ENCODE measurements around the gene SPOCK1. TPM values are rescaled to one million over a fixed set of nuclear protein-coding genes. Genes with fewer than 3 reads are reported as not detected.
"Not testable (repeated sequence)": the region's sequence is repeated elsewhere in the genome, so short reads cannot be mapped to it uniquely, and the experiment has no call there.

The SPOCK1 gene
- polyA plus RNA-seq, 1 donor, result 6.3 TPM

GRCh38 chr5:137507150-137507549 is 8.0 kb upstream of the SPOCK1 start:
- H3K9me3 ChIP-seq (ENCODE audit: control insufficient read depth, low read depth, low read length), result no peaks in the 10 kb centered on the region
- H3K4me3 ChIP-seq (ENCODE audit: low read length), result no peak overlapping the region
- WGBS (ENCODE audit: insufficient coverage, low lambda C conversion rate), result 100% methylated on average over 1 of the region's 5 CpGs

GRCh38 chr5:137506296-137506695 is 7.2 kb upstream of the SPOCK1 start:
- H3K9me3 ChIP-seq (ENCODE audit: control insufficient read depth, low read depth, low read length), result no peaks in the 10 kb centered on the region
- WGBS (ENCODE audit: insufficient coverage, low lambda C conversion rate), result no CpG with 5 or more reads among the region's 4 CpGs
- no peaks in the 10 kb centered on the region for H3K4me1 ChIP-seq (ENCODE audit: control insufficient read depth, insufficient read depth, low read length)
- no peaks in the 10 kb centered on the region for H3K36me3 ChIP-seq (ENCODE audit: control insufficient read depth, insufficient read depth, low read length)
- H3K27me3 ChIP-seq (ENCODE audit: control insufficient read depth, insufficient read depth, low read length), result peaks cover 6% of the 10 kb centered on the region
- H3K27ac ChIP-seq (ENCODE audit: low read length), result no peak overlapping the region
- no peak for DNase-seq
- no peak overlapping the region for H3K4me3 ChIP-seq (ENCODE audit: low read length)

More at GRCh38 chr5:137507150-137507549, 8.0 kb upstream of the SPOCK1 start:
- no peak for DNase-seq
- Histone ChIP-seq H3K27me3 (ENCODE audit: control insufficient read depth, insufficient read depth, low read length) (peaks cover 6% of the 10 kb centered on the region), H3K36me3 (ENCODE audit: control insufficient read depth, insufficient read depth, low read length) (no peaks in the 10 kb centered on the region), H3K4me1 (ENCODE audit: control insufficient read depth, insufficient read depth, low read length) (no peaks in the 10 kb centered on the region), H3K27ac (ENCODE audit: low read length) (no peak overlapping the region)

- Histone ChIP-seq H3K4me3 (ENCODE audit: low read length) (no peak overlapping the region), H3K4me1 (ENCODE audit: control insufficient read depth, insufficient read depth, low read length) (no peaks in the 10 kb centered on the region), H3K27ac (ENCODE audit: low read length) (no peak overlapping the region), H3K36me3 (ENCODE audit: control insufficient read depth, insufficient read depth, low read length) (no peaks in the 10 kb centered on the region), H3K9me3 (ENCODE audit: control insufficient read depth, low read depth, low read length) (no peaks in the 10 kb centered on the region), H3K27me3 (ENCODE audit: control insufficient read depth, insufficient read depth, low read length) (peaks cover 2% of the 10 kb centered on the region)
- no peak for DNase-seq
These were observed 5.8 kb upstream of the SPOCK1 start for GRCh38 chr5:137504916-137505315.

GRCh38 chr5:137503456-137503855 is 4.3 kb upstream of the SPOCK1 start:
- Histone ChIP-seq H3K4me3 (ENCODE audit: low read length) (no peak overlapping the region), H3K4me1 (ENCODE audit: control insufficient read depth, insufficient read depth, low read length) (no peaks in the 10 kb centered on the region), H3K27ac (ENCODE audit: low read length) (no peak overlapping the region), H3K27me3 (ENCODE audit: control insufficient read depth, insufficient read depth, low read length) (peaks cover 8% of the 10 kb centered on the region), H3K36me3 (ENCODE audit: control insufficient read depth, insufficient read depth, low read length) (no peaks in the 10 kb centered on the region), H3K9me3 (ENCODE audit: control insufficient read depth, low read depth, low read length) (no peaks in the 10 kb centered on the region)
- no peak for DNase-seq

- Histone ChIP-seq H3K9me3 (ENCODE audit: control insufficient read depth, low read depth, low read length) (no peaks in the 10 kb centered on the region), H3K4me1 (ENCODE audit: control insufficient read depth, insufficient read depth, low read length) (no peaks in the 10 kb centered on the region), H3K4me3 (ENCODE audit: low read length) (no peak overlapping the region), H3K36me3 (ENCODE audit: control insufficient read depth, insufficient read depth, low read length) (no peaks in the 10 kb centered on the region), H3K27ac (ENCODE audit: low read length) (no peak overlapping the region), H3K27me3 (ENCODE audit: control insufficient read depth, insufficient read depth, low read length) (peaks cover 15% of the 10 kb centered on the region)
- no CpG with 5 or more reads among the region's 8 CpGs for WGBS (ENCODE audit: insufficient coverage, low lambda C conversion rate)
- no peak for DNase-seq
These were observed 3.5 kb upstream of the SPOCK1 start for GRCh38 chr5:137502632-137503031.

- WGBS (ENCODE audit: insufficient coverage, low lambda C conversion rate), result no CpG with 5 or more reads among the region's 3 CpGs
- Histone ChIP-seq H3K27me3 (ENCODE audit: control insufficient read depth, insufficient read depth, low read length) (peaks cover 22% of the 10 kb centered on the region), H3K4me3 (ENCODE audit: low read length) (no peak overlapping the region), H3K27ac (ENCODE audit: low read length) (no peak overlapping the region), H3K4me1 (ENCODE audit: control insufficient read depth, insufficient read depth, low read length) (no peaks in the 10 kb centered on the region), H3K9me3 (ENCODE audit: control insufficient read depth, low read depth, low read length) (no peaks in the 10 kb centered on the region), H3K36me3 (ENCODE audit: control insufficient read depth, insufficient read depth, low read length) (no peaks in the 10 kb centered on the region)
- no peak for DNase-seq
These were observed 2.8 kb upstream of the SPOCK1 start for GRCh38 chr5:137501846-137502406.

- H3K4me1 ChIP-seq (ENCODE audit: control insufficient read depth, insufficient read depth, low read length), result no peaks in the 10 kb centered on the region
- no peaks in the 10 kb centered on the region for H3K36me3 ChIP-seq (ENCODE audit: control insufficient read depth, insufficient read depth, low read length)
- H3K4me3 ChIP-seq (ENCODE audit: low read length), result no peak overlapping the region
- DNase-seq, result no peak
- peaks cover 29% of the 10 kb centered on the region for H3K27me3 ChIP-seq (ENCODE audit: control insufficient read depth, insufficient read depth, low read length)
- H3K27ac ChIP-seq (ENCODE audit: low read length), result no peak overlapping the region
- H3K9me3 ChIP-seq (ENCODE audit: control insufficient read depth, low read depth, low read length), result no peaks in the 10 kb centered on the region
- WGBS (ENCODE audit: insufficient coverage, low lambda C conversion rate), result no CpG with 5 or more reads among the region's 4 CpGs
These were observed 2.1 kb upstream of the SPOCK1 start for GRCh38 chr5:137501226-137501625.

- no peak for DNase-seq
- no peaks in the 10 kb centered on the region for H3K4me1 ChIP-seq (ENCODE audit: control insufficient read depth, insufficient read depth, low read length)
- WGBS (ENCODE audit: insufficient coverage, low lambda C conversion rate), result 100% methylated on average over 1 of the region's 11 CpGs
- no peaks in the 10 kb centered on the region for H3K36me3 ChIP-seq (ENCODE audit: control insufficient read depth, insufficient read depth, low read length)
- peaks cover 29% of the 10 kb centered on the region for H3K27me3 ChIP-seq (ENCODE audit: control insufficient read depth, insufficient read depth, low read length)
- no peak overlapping the region for H3K4me3 ChIP-seq (ENCODE audit: low read length)
- H3K27ac ChIP-seq (ENCODE audit: low read length), result no peak overlapping the region
- no peaks in the 10 kb centered on the region for H3K9me3 ChIP-seq (ENCODE audit: control insufficient read depth, low read depth, low read length)
These were observed 1.6 kb upstream of the SPOCK1 start for GRCh38 chr5:137500615-137501225.

- DNase-seq; H3K36me3 ChIP-seq (ENCODE audit: control insufficient read depth, insufficient read depth, low read length); H3K4me3 ChIP-seq (ENCODE audit: low read length); H3K9me3 ChIP-seq (ENCODE audit: control insufficient read depth, low read depth, low read length); H3K4me1 ChIP-seq (ENCODE audit: control insufficient read depth, insufficient read depth, low read length); H3K27ac ChIP-seq (ENCODE audit: low read length): not testable (repeated sequence)
- no CpG with 5 or more reads among the region's 5 CpGs for WGBS (ENCODE audit: insufficient coverage, low lambda C conversion rate)
- H3K27me3 ChIP-seq (ENCODE audit: control insufficient read depth, insufficient read depth, low read length), result peaks cover 31% of the 10 kb centered on the region
These were observed 351 bp upstream of the SPOCK1 start for GRCh38 chr5:137499506-137499847.

- Histone ChIP-seq H3K9me3 (ENCODE audit: control insufficient read depth, low read depth, low read length) (no peaks in the 10 kb centered on the region), H3K27me3 (ENCODE audit: control insufficient read depth, insufficient read depth, low read length) (peaks cover 33% of the 10 kb centered on the region), H3K27ac (ENCODE audit: low read length) (no peak overlapping the region), H3K36me3 (ENCODE audit: control insufficient read depth, insufficient read depth, low read length) (no peaks in the 10 kb centered on the region), H3K4me3 (ENCODE audit: low read length) (peak overlapping the region; percentile 16), H3K4me1 (ENCODE audit: control insufficient read depth, insufficient read depth, low read length) (no peaks in the 10 kb centered on the region)
- WGBS (ENCODE audit: insufficient coverage, low lambda C conversion rate), result no CpG with 5 or more reads among the region's 57 CpGs
- peak in 1 of 2 donors; percentile 13 for DNase-seq
These were observed 808 bp downstream of the SPOCK1 start for GRCh38 chr5:137498301-137498735.
